ENCODE measurements around the gene SUFU. TPM values are rescaled to one million over a fixed set of nuclear protein-coding genes. Genes with fewer than 3 reads are reported as not detected.
A peak's percentile ranks its signal among the peaks of the same experiment; 100 is the strongest.

SUFU gene
- total and polyA plus RNA-seq, 2 of the 8 experiments (the other 6 are each of a cell fraction or from before 2014, with no cell fraction given): 7.0 to 10.8 TPM

- TF ChIP-seq GTF2F1 (IDR thresholded peaks at IDR 0.05; ENCODE audit: borderline replicate concordance, low read depth, low read length) (no peak), TAF1 (IDR thresholded peaks at IDR 0.05; ENCODE audit: low read depth, low read length) (peak; percentile 48; the same call in 1 of the 2 replicates), CHD2 (IDR thresholded peaks at IDR 0.05; ENCODE audit: low read length) (no peak), BCL11A (IDR thresholded peaks at IDR 0.05; ENCODE audit: low read depth in 2 of 2, low read length in 2 of 2) (no peak), ASH2L (IDR thresholded peaks at IDR 0.05; ENCODE audit: low read length) (peak; percentile 18), JUND (IDR thresholded peaks at IDR 0.05; ENCODE audit: low read length) (no peak), CTCF (IDR thresholded peaks at IDR 0.05; ENCODE audit: control extremely low read depth in 1 of 3, insufficient read depth in 1 of 3, low read depth in 1 of 3, low read length in 3 of 3) (no peak), CEBPB (IDR thresholded peaks at IDR 0.05; ENCODE audit: low read depth, low read length) (no peak), SIX5 (IDR thresholded peaks at IDR 0.05; ENCODE audit: low read depth, low read length) (peak; percentile 98), TCF12 (IDR thresholded peaks at IDR 0.05; ENCODE audit: low read depth, low read length) (no peak), GABPA (IDR thresholded peaks at IDR 0.05; ENCODE audit: borderline replicate concordance, insufficient read depth, low read length) (no peak), TEAD4 (IDR thresholded peaks at IDR 0.05; ENCODE audit: low read depth, low read length) (peak; percentile 63; the same call in 1 of the 2 replicates), POLR2AphosphoS5 (IDR thresholded peaks at IDR 0.05; ENCODE audit: low read depth, low read length) (no peak), ATF3 (IDR thresholded peaks at IDR 0.05; ENCODE audit: insufficient read depth, low read depth, low read length) (no peak), CBX5 (IDR thresholded peaks at IDR 0.05; ENCODE audit: low read depth, low read length) (no peak), HDAC2 (IDR thresholded peaks at IDR 0.05; ENCODE audit: borderline replicate concordance in 1 of 2, low read depth in 2 of 2, low read length in 2 of 2) (peak in 1 of 2 experiments; percentile 81; a peak in 2 of 4 replicates), MAX (IDR thresholded peaks at IDR 0.05) (no peak), POU5F1 (IDR thresholded peaks at IDR 0.05; ENCODE audit: low read depth, low read length) (no peak), RNF2 (IDR thresholded peaks at IDR 0.05; ENCODE audit: borderline replicate concordance, low read depth, low read length, missing control alignments, poor library complexity, severe bottlenecking) (no peak)
- TF ChIP-seq, protein P1, sequence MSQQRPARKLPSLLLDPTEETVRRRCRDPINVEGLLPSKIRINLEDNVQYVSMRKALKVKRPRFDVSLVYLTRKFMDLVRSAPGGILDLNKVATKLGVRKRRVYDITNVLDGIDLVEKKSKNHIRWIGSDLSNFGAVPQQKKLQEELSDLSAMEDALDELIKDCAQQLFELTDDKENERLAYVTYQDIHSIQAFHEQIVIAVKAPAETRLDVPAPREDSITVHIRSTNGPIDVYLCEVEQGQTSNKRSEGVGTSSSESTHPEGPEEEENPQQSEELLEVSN (IDR thresholded peaks at IDR 0.05): no peak
Measured at GRCh38 chr10:102502337-102503151, 1.2 kb upstream of the SUFU start, which contains the start of gene ACTR1A (continued).

Data from H1 (cell line).